T-helper 1 cell treated with Interleukin-12 subunit alpha and Interleukin-12 subunit beta and Interleukin-4 antibody, amounts not matched to agents 30 ng/mL and 1 ng/mL, for 36 hours (primary cell): ENCODE measurements around the gene FLT3. TPM values are rescaled to one million over a fixed set of nuclear protein-coding genes. Genes with fewer than 3 reads are reported as not detected.
"Not testable (repeated sequence)": the region's sequence is repeated elsewhere in the genome, so short reads cannot be mapped to it uniquely, and the experiment has no call there.

Experiments used
- intact Hi-C: fragments of 100-400 bp; cut with micrococcal nuclease; formaldehyde crosslinking; loops from one replicate; pipeline ENCODE4 v1.15.1; 2024
- total RNA-seq: library from RNA; stranded (reverse); gene quantifications from 2 replicates; pipeline ENCODE4 v1.2.3, GENCODE V29; 2022

Gene FLT3
- total RNA-seq, 1 donor from 2014 or later = not detected

GRCh38 chr13:28005016-28005415 lies 95.4 kb downstream of the FLT3 start:
- intact Hi-C loops = not testable (repeated sequence)

- intact Hi-C loops = no loop called here
Measured at GRCh38 chr13:28002886-28003698, 97.3 kb downstream of the FLT3 start.

GRCh38 chr13:28001837-28002473 lies 98.4 kb downstream of the FLT3 start:
- intact Hi-C loops = no loop called here

- intact Hi-C loops = no loop called here
Measured at GRCh38 chr13:28001049-28001448, 99.3 kb downstream of the FLT3 start.

- intact Hi-C loops = no loop called here
Measured at GRCh38 chr13:28000567-28000966, 99.8 kb downstream of the FLT3 start.

GRCh38 chr13:27997904-27998522 lies 102.4 kb downstream of the FLT3 start:
- intact Hi-C loops = no loop called here

GRCh38 chr13:27991881-27992280 lies 108.5 kb downstream of the FLT3 start:
- intact Hi-C loops = no loop called here

- intact Hi-C loops = loop anchor here (10.0 kb wide), 1 partner anchor 454 kb away; no protein-coding TSS in a partner anchor
Measured at GRCh38 chr13:27988520-27988919, 111.9 kb downstream of the FLT3 start, which contains the start of gene URAD. Gene URAD, minus strand, starts transcription at chr13:27988693. Its CDS starts 56 bp downstream, at chr13:27988637.

- intact Hi-C loops = loop anchor here (10.0 kb wide), 1 partner anchor 451 kb away; no protein-coding TSS in a partner anchor
Measured at GRCh38 chr13:27985600-27985999, 114.8 kb downstream of the FLT3 start.

GRCh38 chr13:27982361-27982760 lies 118.0 kb downstream of the FLT3 start:
- intact Hi-C loops = loop anchor here (10.0 kb wide), 1 partner anchor 448 kb away; no protein-coding TSS in a partner anchor

GRCh38 chr13:27981006-27981708 lies 119.2 kb downstream of the FLT3 start:
- intact Hi-C loops = loop anchor here (10.0 kb wide), 1 partner anchor 446 kb away; no protein-coding TSS in a partner anchor

GRCh38 chr13:27980280-27980998 lies 119.9 kb downstream of the FLT3 start:
- intact Hi-C loops = loop anchor here (10.0 kb wide), 1 partner anchor 446 kb away; no protein-coding TSS in a partner anchor

- intact Hi-C loops = loop anchor here (10.0 kb wide), 1 partner anchor 445 kb away; no protein-coding TSS in a partner anchor
Measured at GRCh38 chr13:27979765-27980279, 120.6 kb downstream of the FLT3 start.

- intact Hi-C loops = no loop called here
Measured at GRCh38 chr13:27979001-27979643, 121.3 kb downstream of the FLT3 start.

- intact Hi-C loops = no loop called here
Measured at GRCh38 chr13:27978301-27978968, 121.9 kb downstream of the FLT3 start.

GRCh38 chr13:27977476-27978300 lies 122.7 kb downstream of the FLT3 start:
- intact Hi-C loops = no loop called here

- intact Hi-C loops = no loop called here
Measured at GRCh38 chr13:27976362-27977091, 123.8 kb downstream of the FLT3 start.
